ENCODE results near the gene CD160. TPM values are rescaled to one million over a fixed set of nuclear protein-coding genes. Genes with fewer than 3 reads are reported as not detected.
"Not testable (repeated sequence)": the region's sequence is repeated elsewhere in the genome, so short reads cannot be mapped to it uniquely, and the experiment has no call there.

Gene CD160
- total RNA-seq, 1 experiment from 2014 or later: not detected

- Mint-ChIP-seq H3K27me3 (ENCODE audit: insufficient read depth, unreplicated experiment) (no peaks in the 10 kb centered on the region), H3K27ac (ENCODE audit: low read depth, unreplicated experiment) (no peak overlapping the region), H3K4me1 (ENCODE audit: insufficient read depth, unreplicated experiment) (no peaks in the 10 kb centered on the region), H3K4me3 (ENCODE audit: unreplicated experiment) (no peak overlapping the region), H3K36me3 (ENCODE audit: insufficient read depth, unreplicated experiment) (peaks cover 62% of the 10 kb centered on the region), H3K9me3 (ENCODE audit: unreplicated experiment) (peaks cover 6% of the 10 kb centered on the region)
- BruUV-seq (replicated peaks): no TSS peak
- TF ChIP-seq CTCF (IDR thresholded peaks at IDR 0.05; ENCODE audit: unreplicated experiment): no peak
- no peak for DNase-seq (ENCODE audit: unreplicated experiment)
- ChIA-PET POLR2A (interaction anchor here (1.2 to 1.5 kb wide), 2 partner anchors 8 to 9 kb away, joined by 3 read pairs; no protein-coding TSS in a partner anchor), CTCF (interaction anchor here (1.0 to 1.7 kb wide), 3 partner anchors 18 to 38 kb away, joined by 3 to 4 read pairs (median 4); no protein-coding TSS in a partner anchor)
- intact Hi-C loops (cut with micrococcal nuclease): loop anchor here (10.0 kb wide), 1 partner anchor 65 kb away; the partner anchor contains the start of genes POLR3C and RNF115
Observed at GRCh38 chr1:145759721-145760120, 40.4 kb downstream of the CD160 start.

- POLR2A ChIA-PET: interaction anchor here (1.2 to 1.5 kb wide), 2 partner anchors 8 to 9 kb away, joined by 3 read pairs; no protein-coding TSS in a partner anchor
- intact Hi-C loops (cut with micrococcal nuclease); H3K9me3 Mint-ChIP-seq (ENCODE audit: unreplicated experiment); H3K4me3 Mint-ChIP-seq (ENCODE audit: unreplicated experiment); BruUV-seq (replicated peaks); H3K4me1 Mint-ChIP-seq (ENCODE audit: insufficient read depth, unreplicated experiment); DNase-seq (ENCODE audit: unreplicated experiment); H3K27me3 Mint-ChIP-seq (ENCODE audit: insufficient read depth, unreplicated experiment); H3K27ac Mint-ChIP-seq (ENCODE audit: low read depth, unreplicated experiment): not testable (repeated sequence)
- CTCF ChIA-PET: interaction anchor here (1.0 kb wide), 1 partner anchor 39 kb away, joined by 4 read pairs; no protein-coding TSS in a partner anchor
- peaks cover 55% of the 10 kb centered on the region for H3K36me3 Mint-ChIP-seq (ENCODE audit: insufficient read depth, unreplicated experiment)
Observed at GRCh38 chr1:145760395-145760949, 41.2 kb downstream of the CD160 start.

GRCh38 chr1:145761498-145761897, 42.2 kb downstream of the CD160 start:
- H3K27me3 Mint-ChIP-seq (ENCODE audit: insufficient read depth, unreplicated experiment); DNase-seq (ENCODE audit: unreplicated experiment); intact Hi-C loops (cut with micrococcal nuclease); H3K27ac Mint-ChIP-seq (ENCODE audit: low read depth, unreplicated experiment); POLR2A ChIA-PET; CTCF ChIA-PET; H3K4me3 Mint-ChIP-seq (ENCODE audit: unreplicated experiment); H3K4me1 Mint-ChIP-seq (ENCODE audit: insufficient read depth, unreplicated experiment); H3K9me3 Mint-ChIP-seq (ENCODE audit: unreplicated experiment); BruUV-seq (replicated peaks): not testable (repeated sequence)
- peaks cover 46% of the 10 kb centered on the region for H3K36me3 Mint-ChIP-seq (ENCODE audit: insufficient read depth, unreplicated experiment)

GRCh38 chr1:145762001-145762400, 42.7 kb downstream of the CD160 start:
- H3K27me3 Mint-ChIP-seq (ENCODE audit: insufficient read depth, unreplicated experiment); H3K4me3 Mint-ChIP-seq (ENCODE audit: unreplicated experiment); CTCF ChIA-PET; DNase-seq (ENCODE audit: unreplicated experiment); BruUV-seq (replicated peaks); H3K27ac Mint-ChIP-seq (ENCODE audit: low read depth, unreplicated experiment); H3K4me1 Mint-ChIP-seq (ENCODE audit: insufficient read depth, unreplicated experiment); intact Hi-C loops (cut with micrococcal nuclease); H3K9me3 Mint-ChIP-seq (ENCODE audit: unreplicated experiment): not testable (repeated sequence)
- H3K36me3 Mint-ChIP-seq (ENCODE audit: insufficient read depth, unreplicated experiment): peaks cover 43% of the 10 kb centered on the region
- POLR2A ChIA-PET: interaction anchor here (0.6 kb wide), 1 partner anchor 10 kb away, joined by 3 read pairs; no protein-coding TSS in a partner anchor

- H3K4me1 Mint-ChIP-seq (ENCODE audit: insufficient read depth, unreplicated experiment); H3K9me3 Mint-ChIP-seq (ENCODE audit: unreplicated experiment); H3K4me3 Mint-ChIP-seq (ENCODE audit: unreplicated experiment); H3K27ac Mint-ChIP-seq (ENCODE audit: low read depth, unreplicated experiment); intact Hi-C loops (cut with micrococcal nuclease); CTCF ChIA-PET; H3K27me3 Mint-ChIP-seq (ENCODE audit: insufficient read depth, unreplicated experiment); DNase-seq (ENCODE audit: unreplicated experiment); POLR2A ChIA-PET; BruUV-seq (replicated peaks): not testable (repeated sequence)
- peaks cover 41% of the 10 kb centered on the region for H3K36me3 Mint-ChIP-seq (ENCODE audit: insufficient read depth, unreplicated experiment)
Observed at GRCh38 chr1:145764231-145764940, 45.1 kb downstream of the CD160 start.

- POLR2A ChIA-PET; H3K27ac Mint-ChIP-seq (ENCODE audit: low read depth, unreplicated experiment); BruUV-seq (replicated peaks); H3K4me1 Mint-ChIP-seq (ENCODE audit: insufficient read depth, unreplicated experiment); H3K27me3 Mint-ChIP-seq (ENCODE audit: insufficient read depth, unreplicated experiment); H3K4me3 Mint-ChIP-seq (ENCODE audit: unreplicated experiment); DNase-seq (ENCODE audit: unreplicated experiment); intact Hi-C loops (cut with micrococcal nuclease); H3K9me3 Mint-ChIP-seq (ENCODE audit: unreplicated experiment): not testable (repeated sequence)
- CTCF ChIA-PET: interaction anchor here (0.5 kb wide), 1 partner anchor 1987 kb away, joined by 3 read pairs; no protein-coding TSS in a partner anchor
- peaks cover 42% of the 10 kb centered on the region for H3K36me3 Mint-ChIP-seq (ENCODE audit: insufficient read depth, unreplicated experiment)
Observed at GRCh38 chr1:145765127-145765526, 45.8 kb downstream of the CD160 start.

- H3K4me1 Mint-ChIP-seq (ENCODE audit: insufficient read depth, unreplicated experiment); H3K4me3 Mint-ChIP-seq (ENCODE audit: unreplicated experiment); intact Hi-C loops (cut with micrococcal nuclease); DNase-seq (ENCODE audit: unreplicated experiment); H3K27ac Mint-ChIP-seq (ENCODE audit: low read depth, unreplicated experiment); H3K9me3 Mint-ChIP-seq (ENCODE audit: unreplicated experiment); BruUV-seq (replicated peaks); POLR2A ChIA-PET; H3K27me3 Mint-ChIP-seq (ENCODE audit: insufficient read depth, unreplicated experiment): not testable (repeated sequence)
- CTCF ChIA-PET: interaction anchor here (0.5 kb wide), 1 partner anchor 1986 kb away, joined by 3 read pairs; no protein-coding TSS in a partner anchor
- H3K36me3 Mint-ChIP-seq (ENCODE audit: insufficient read depth, unreplicated experiment): peaks cover 39% of the 10 kb centered on the region
Observed at GRCh38 chr1:145765585-145766360, 46.5 kb downstream of the CD160 start.

- H3K4me1 Mint-ChIP-seq (ENCODE audit: insufficient read depth, unreplicated experiment); H3K27me3 Mint-ChIP-seq (ENCODE audit: insufficient read depth, unreplicated experiment); CTCF ChIA-PET; H3K27ac Mint-ChIP-seq (ENCODE audit: low read depth, unreplicated experiment); H3K4me3 Mint-ChIP-seq (ENCODE audit: unreplicated experiment); H3K9me3 Mint-ChIP-seq (ENCODE audit: unreplicated experiment); POLR2A ChIA-PET; BruUV-seq (replicated peaks); intact Hi-C loops (cut with micrococcal nuclease); DNase-seq (ENCODE audit: unreplicated experiment): not testable (repeated sequence)
- H3K36me3 Mint-ChIP-seq (ENCODE audit: insufficient read depth, unreplicated experiment): peaks cover 40% of the 10 kb centered on the region
Observed at GRCh38 chr1:145766926-145767325, 47.6 kb downstream of the CD160 start.

Data from MCF 10A (cell line).